ENCODE measurements around the gene MRGPRF.

The MRGPRF gene

GRCh38 chr11:68961245-68961644 is 51.8 kb downstream of the MRGPRF start:
- no peak for DNase-seq

- no peak for DNase-seq
These were observed 52.6 kb downstream of the MRGPRF start for GRCh38 chr11:68960294-68961071.

DNA sequence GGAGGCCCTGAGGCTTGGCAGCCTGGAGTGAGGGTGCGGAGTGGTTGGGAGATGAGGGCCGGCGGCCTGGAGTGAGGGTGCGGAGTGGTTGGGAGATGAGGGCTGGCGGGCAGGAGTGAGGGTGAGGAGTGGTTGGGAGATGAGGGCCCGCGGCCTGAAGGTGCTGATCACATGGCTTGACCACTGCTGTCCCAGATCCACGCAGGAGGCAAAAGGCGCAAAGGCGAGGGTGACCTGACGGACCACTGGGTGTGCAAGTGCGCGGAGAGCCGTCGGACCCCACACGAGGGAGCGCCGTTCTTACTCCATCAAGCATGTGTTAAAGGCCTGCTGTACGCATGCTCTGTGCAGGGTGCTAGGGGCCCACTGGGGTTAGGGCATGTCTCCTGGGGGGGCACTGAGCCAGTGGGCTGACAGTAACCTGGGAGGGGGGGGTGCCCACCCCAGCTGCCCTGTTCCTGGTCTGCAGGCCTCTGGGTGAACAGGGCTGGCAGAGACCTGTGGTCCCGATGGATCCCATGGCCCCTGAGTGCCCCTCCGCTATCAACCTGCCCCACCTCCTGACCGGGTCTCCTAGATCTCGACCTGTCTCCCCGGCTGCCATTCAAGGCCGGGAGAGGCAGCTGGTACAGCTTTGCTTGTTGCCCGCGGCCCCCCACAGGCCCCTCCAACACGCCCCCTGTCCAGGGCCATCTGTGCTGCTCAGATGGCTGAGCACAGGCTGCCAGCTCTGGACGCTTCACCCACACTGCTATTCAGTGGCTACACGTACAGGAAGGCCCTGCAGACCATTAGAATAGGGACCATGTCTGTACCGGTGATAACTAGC is 53.4 kb downstream of the MRGPRF start:
- no peak for DNase-seq

DNA sequence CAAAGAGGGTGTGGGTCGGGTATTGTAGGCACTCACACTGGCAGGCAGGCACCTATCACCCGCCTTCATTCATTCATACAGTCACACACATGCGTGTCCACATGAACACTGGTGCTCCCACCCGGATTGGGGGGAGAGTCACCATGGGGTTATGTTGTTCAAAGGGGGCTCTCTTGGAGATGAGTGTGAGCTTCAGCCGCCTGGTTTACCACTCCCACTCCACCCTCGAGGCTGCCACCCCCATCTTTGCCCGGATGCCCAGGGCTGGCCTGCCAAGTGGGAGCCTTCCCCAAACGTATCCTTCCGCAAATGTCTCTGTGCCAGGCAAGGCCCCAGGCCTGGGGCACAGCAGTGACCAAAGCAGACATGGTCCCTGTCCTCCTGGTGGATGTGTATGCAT is 54.8 kb downstream of the MRGPRF start:
- DNase-seq, result no peak

GRCh38 chr11:68956547-68957254 is 56.3 kb downstream of the MRGPRF start:
- DNase-seq, result no peak

DNA sequence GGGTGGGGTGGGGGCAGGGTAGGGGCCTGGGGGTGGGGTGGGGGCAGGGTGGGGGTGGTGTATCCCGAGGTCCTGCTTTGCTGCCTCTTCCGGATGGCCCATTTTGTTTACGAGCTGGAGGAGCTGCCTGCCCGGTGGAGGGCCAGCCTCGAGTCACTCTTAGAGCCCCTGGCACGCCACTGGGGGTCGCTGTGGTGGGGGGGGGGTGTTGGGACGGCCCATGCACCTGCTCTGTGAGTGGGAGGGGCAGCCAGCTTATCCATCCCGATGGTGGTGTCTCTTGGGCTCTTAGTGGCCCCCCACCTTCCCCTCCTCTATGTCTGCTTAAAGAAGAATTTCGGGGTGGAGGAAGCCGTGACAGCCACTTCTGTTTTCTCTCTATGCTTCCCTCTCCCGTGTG is 56.9 kb downstream of the MRGPRF start:
- peak; percentile 33 for DNase-seq

- DNase-seq, result no peak
These were observed 57.5 kb downstream of the MRGPRF start for GRCh38 chr11:68955607-68955958.

DNA sequence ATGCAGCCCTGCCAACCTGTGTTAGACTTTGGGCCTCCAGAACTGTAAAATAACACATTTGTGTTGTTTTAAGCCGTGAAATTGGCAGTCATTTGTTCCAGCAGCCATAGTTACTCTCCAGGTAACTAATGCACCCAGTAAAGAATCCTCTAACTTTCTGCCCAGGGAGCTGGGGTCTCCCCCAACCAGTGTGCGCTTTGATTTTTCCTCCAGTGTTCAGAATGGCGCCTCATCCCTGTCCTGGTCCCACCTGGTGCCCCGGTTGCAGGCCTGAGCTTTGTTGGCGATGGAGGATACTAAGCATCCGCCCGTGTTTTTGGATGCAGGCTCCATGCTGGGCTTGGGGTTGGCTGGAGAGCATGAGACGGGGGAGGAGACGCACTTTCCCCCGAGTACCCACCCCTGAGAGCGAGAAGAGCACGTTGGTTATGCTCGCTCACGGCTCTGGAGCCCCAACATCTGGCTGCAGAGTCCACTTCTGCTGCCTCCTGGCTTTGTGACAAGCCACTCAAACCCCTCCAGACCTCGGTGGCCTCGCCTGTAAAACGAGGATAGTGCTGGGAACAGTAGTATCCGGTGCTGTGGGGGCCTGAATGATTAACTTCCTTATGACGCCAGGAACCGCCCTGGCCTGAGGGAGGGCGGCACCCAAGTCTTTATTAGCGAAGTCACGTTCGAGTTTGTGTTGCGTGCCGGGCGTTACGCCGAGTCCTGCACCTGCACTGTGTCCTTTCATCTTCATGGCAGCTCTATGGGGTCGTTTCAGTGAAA is 58.0 kb downstream of the MRGPRF start:
- no peak for DNase-seq

Data from CD4-positive, alpha-beta T cell treated with Interleukin-17A for 1 hour (primary cell).